MM.1S (cell line): ENCODE results near the gene KCND3.

ENCODE experiments used
- CTCF ChIP-seq: fragments of 300-600 bp; sonication (generic); IDR thresholded peaks from 2 replicates; pipeline ENCODE4 v1.5.1; 2016; ENCODE audit warnings: antibody characterized with exemption, low read length, mixed read lengths
- EZH2 ChIP-seq: fragments of 300-600 bp; sonication (generic); optimal IDR thresholded peaks from 2 replicates; pipeline ENCODE3; 2017; ENCODE audit warnings: low read depth, mild to moderate bottlenecking, antibody characterized with exemption, low read length, mixed read lengths
- EZH2phosphoT487 ChIP-seq: fragments of 300-600 bp; sonication (generic); IDR thresholded peaks from 2 replicates; pipeline ENCODE4 v1.6.1; 2018; ENCODE audit warnings: antibody characterized with exemption, low read length

- no peak for TF ChIP-seq EZH2
- TF ChIP-seq CTCF = no peak
- TF ChIP-seq EZH2phosphoT487 = no peak
Measured at GRCh38 chr1:111729946-111730681, 259.4 kb downstream of the KCND3 start.
